HCT116 (cell line): ENCODE results near the gene C20orf144. TPM values are rescaled to one million over a fixed set of nuclear protein-coding genes. Genes with fewer than 3 reads are reported as not detected.

Experiments used
- ATAC-seq: fragments of 200-7000 bp; cut with Tn5 transposase; 2 replicates; pipeline ENCODE4 v1.9.1; 2020; ENCODE audit warnings: mild to moderate bottlenecking, moderate library complexity
- BruUV-seq: library from RNA; stranded (reverse); fragments of 400-500 nt; replicated peaks from 2 replicates; lab custom pipeline; 2021; lab: Mats Ljungman, UMichigan
- CTCF ChIA-PET: fragments of 300-600 bp; sonication (Branson Sonifier 250); formaldehyde crosslinking; loops from one replicate; lab custom pipeline; 2021; ENCODE audit warnings: antibody characterized with exemption; lab: Charles Lee
- POLR2A ChIA-PET: fragments of 300-600, 350-600 bp; sonication (Branson Sonifier 250); formaldehyde crosslinking; loops from one replicate; lab custom pipeline; 2021; ENCODE audit warnings: antibody characterized with exemption; lab: Charles Lee
- RAD21 ChIA-PET, 2 experiments: fragments of 300-600 bp; sonication (Branson Sonifier 250); formaldehyde crosslinking; loops; one replicate each; lab custom pipeline; 2023; ENCODE audit warnings: low total read pairs in 2 of 2; ENCODE audit not compliant: uncharacterized antibody in 2 of 2, unreplicated experiment in 2 of 2, low non-redundant PET in 1 of 2; lab: Charles Lee
- DNase-seq: peaks from one replicate; pipeline ENCODE4 v3.0.0-alpha.2; 2010; ENCODE audit warnings: low read depth, low spot score
- H2AFZ ChIP-seq: fragments of 200-600 bp; shearing (Covaris generic), sonication (generic); 2 replicates; pipeline ENCODE4 v1.6.1; 2017; ENCODE audit warnings: low read depth, mixed run types, mixed read lengths, antibody characterized with exemption, low read length; ENCODE audit not compliant: poor library complexity, severe bottlenecking
- H3K27ac ChIP-seq: 2 replicates; pipeline ENCODE4 v1.5.1; 2012; ENCODE audit warnings: low read depth, low read length
- H3K27me3 ChIP-seq: fragments of 200-600 bp; sonication (generic); 2 replicates; pipeline ENCODE4 v1.6.1; 2016; ENCODE audit warnings: mixed run types, low read length, mixed read lengths; ENCODE audit not compliant: insufficient read depth
- H3K36me3 ChIP-seq, 2 experiments: fragments of 200-500 bp in 1 of 2; fragments of 200-600 bp in 1 of 2; sonication (Bioruptor generic) in 1 of 2; sonication (generic) in 1 of 2; 2 replicates each; pipeline versions ENCODE4 v1.5.1 to v1.6.1; 2014 to 2016; ENCODE audit warnings: low read length in 2 of 2, inconsistent platforms in 1 of 2, mixed read lengths in 1 of 2, mixed run types in 1 of 2; ENCODE audit not compliant: insufficient read depth in 2 of 2, control insufficient read depth in 1 of 2
- H3K4me1 ChIP-seq, 2 experiments: fragments of 200-600 bp in 1 of 2; sonication (generic) in 1 of 2; 2 replicates each; pipeline versions ENCODE4 v1.5.1 to v1.6.1; 2012 to 2017; ENCODE audit warnings: low read length in 2 of 2, inconsistent platforms in 1 of 2, mild to moderate bottlenecking in 1 of 2, mixed read lengths in 1 of 2, mixed run types in 1 of 2, moderate library complexity in 1 of 2; ENCODE audit not compliant: insufficient read depth in 2 of 2, control insufficient read depth in 1 of 2
- H3K4me2 ChIP-seq: fragments of 200-600 bp; sonication (generic); 2 replicates; pipeline ENCODE4 v1.6.1; 2017; ENCODE audit warnings: mixed run types, low read length, mixed read lengths
- H3K4me3 ChIP-seq, 2 experiments: fragments of 200-600 bp in 1 of 2; sonication (generic) in 1 of 2; replicated peaks in 1 of 2; 2 replicates each; pipeline ENCODE4 v1.5.1; 2011 to 2016; ENCODE audit warnings: low read length in 2 of 2, control low read depth in 1 of 2, low read depth in 1 of 2, mild to moderate bottlenecking in 1 of 2, mixed read lengths in 1 of 2, mixed run types in 1 of 2
- H3K79me2 ChIP-seq: fragments of 200-600 bp; sonication (generic); 2 replicates; pipeline ENCODE4 v1.6.1; 2017; ENCODE audit warnings: mild to moderate bottlenecking, mixed run types, low read length, moderate library complexity, mixed read lengths; ENCODE audit not compliant: insufficient read depth
- H3K9ac ChIP-seq: fragments of 200-600 bp; sonication (generic); 2 replicates; pipeline ENCODE4 v1.6.1; 2016; ENCODE audit warnings: low read length, mixed read lengths
- H3K9me2 ChIP-seq: fragments of 200-600 bp; sonication (generic), shearing (Covaris generic); 2 replicates; pipeline ENCODE4 v1.6.1; 2017; ENCODE audit warnings: mixed run types, mild to moderate bottlenecking, moderate library complexity; ENCODE audit not compliant: insufficient read depth
- H3K9me3 ChIP-seq, 2 experiments: fragments of 200-500 bp in 1 of 2; fragments of 200-600 bp in 1 of 2; sonication (Bioruptor generic) in 1 of 2; sonication (generic) in 1 of 2; 2 replicates each; pipeline ENCODE4 v1.6.1; 2014 to 2017; ENCODE audit warnings: low read length in 2 of 2, mixed read lengths in 2 of 2, inconsistent platforms in 1 of 2, low read depth in 1 of 2, mild to moderate bottlenecking in 1 of 2, mixed run types in 1 of 2, moderate library complexity in 1 of 2; ENCODE audit not compliant: control insufficient read depth in 1 of 2, insufficient read depth in 1 of 2
- H4K20me1 ChIP-seq: fragments of 200-600 bp; sonication (generic), shearing (Covaris generic); 2 replicates; pipeline ENCODE4 v1.6.1; 2017; ENCODE audit warnings: mixed run types, mild to moderate bottlenecking, moderate library complexity; ENCODE audit not compliant: insufficient read depth
- CBX3 ChIP-seq: IDR thresholded peaks from 2 replicates; pipeline ENCODE4 v1.6.1; 2012; ENCODE audit warnings: low read depth
- CEBPB ChIP-seq: IDR thresholded peaks from 2 replicates; pipeline ENCODE4 v1.6.1; 2012; ENCODE audit warnings: low read depth
- EGR1 ChIP-seq: IDR thresholded peaks from 2 replicates; pipeline ENCODE4 v1.6.1; 2012; ENCODE audit warnings: low read depth
- ELF1 ChIP-seq: IDR thresholded peaks from 2 replicates; pipeline ENCODE4 v1.6.1; 2012; ENCODE audit warnings: low read depth, borderline replicate concordance
- EZH2phosphoT487 ChIP-seq: fragments of 200-600 bp; IDR thresholded peaks from 2 replicates; pipeline ENCODE4 v1.6.1; 2018; ENCODE audit warnings: antibody characterized with exemption, borderline replicate concordance
- JUND ChIP-seq: IDR thresholded peaks from 2 replicates; pipeline ENCODE4 v1.6.1; 2012
- POLR2A ChIP-seq: IDR thresholded peaks from 2 replicates; pipeline ENCODE4 v1.7.0; 2011; ENCODE audit warnings: borderline replicate concordance; ENCODE audit not compliant: insufficient read depth, insufficient read length; ENCODE audit errors: extremely low read depth
- POLR2AphosphoS5 ChIP-seq: IDR thresholded peaks from 2 replicates; pipeline ENCODE4 v1.6.1; 2011; ENCODE audit warnings: mild to moderate bottlenecking, low read depth, low read length, moderate library complexity
- SIN3A ChIP-seq: IDR thresholded peaks from 2 replicates; pipeline ENCODE4 v1.6.1; 2012; ENCODE audit warnings: low read depth
- SP1 ChIP-seq: IDR thresholded peaks from 2 replicates; pipeline ENCODE4 v1.6.1; 2012; ENCODE audit warnings: low read depth
- TCF7L2 ChIP-seq: IDR thresholded peaks from 2 replicates; pipeline ENCODE4 v1.7.0; 2011; ENCODE audit warnings: borderline replicate concordance, inconsistent platforms; ENCODE audit not compliant: insufficient read depth, insufficient read length; ENCODE audit errors: extremely low read depth
- YY1 ChIP-seq: IDR thresholded peaks from 2 replicates; pipeline ENCODE4 v1.6.1; 2011; ENCODE audit warnings: low read length, low read depth, moderate library complexity, mild to moderate bottlenecking; ENCODE audit not compliant: insufficient replicate concordance; ENCODE audit errors: extremely low read depth
- ZNF274 ChIP-seq: fragments of 200-500 bp; sonication (Bioruptor generic); IDR thresholded peaks from 2 replicates; pipeline ENCODE4 v1.6.1; 2014; ENCODE audit warnings: mild to moderate bottlenecking, low read depth, low read length, inconsistent platforms
- intact Hi-C: fragments of 100-400 bp; cut with micrococcal nuclease; formaldehyde crosslinking; loops from 2 replicates; pipeline ENCODE4 v1.10.0; 2022
- total RNA-seq: library from RNA; stranded (reverse); gene quantifications from one replicate; pipeline ENCODE4 v1.2.1, GENCODE V29; 2021; ENCODE audit not compliant: unreplicated experiment
- TF ChIP-seq, protein P1 (sequence below): IDR thresholded peaks from 2 replicates; pipeline ENCODE4 v1.6.1; 2012
- TF ChIP-seq, protein P2 (sequence below): IDR thresholded peaks from 2 replicates; pipeline ENCODE4 v1.6.1; 2012; ENCODE audit warnings: low read depth
- TF ChIP-seq, protein P3 (sequence below), 3 experiments: fragments of 200-600 bp in 1 of 3; sonication (generic) in 1 of 3; IDR thresholded peaks in 2 of 3; conservative IDR thresholded peaks in 1 of 3; 2 replicates each; pipeline ENCODE4 v1.5.1; 2012 to 2017; ENCODE audit warnings: low read depth in 2 of 3, low read length in 2 of 3, antibody characterized with exemption in 1 of 3, borderline replicate concordance in 1 of 3, control low read depth in 1 of 3, mild to moderate bottlenecking in 1 of 3, mixed read lengths in 1 of 3, mixed run types in 1 of 3, moderate library complexity in 1 of 3; ENCODE audit not compliant: insufficient read depth in 1 of 3

Gene C20orf144
- total RNA-seq, 1 experiment from 2014 or later, result 0.37 TPM

DNA sequence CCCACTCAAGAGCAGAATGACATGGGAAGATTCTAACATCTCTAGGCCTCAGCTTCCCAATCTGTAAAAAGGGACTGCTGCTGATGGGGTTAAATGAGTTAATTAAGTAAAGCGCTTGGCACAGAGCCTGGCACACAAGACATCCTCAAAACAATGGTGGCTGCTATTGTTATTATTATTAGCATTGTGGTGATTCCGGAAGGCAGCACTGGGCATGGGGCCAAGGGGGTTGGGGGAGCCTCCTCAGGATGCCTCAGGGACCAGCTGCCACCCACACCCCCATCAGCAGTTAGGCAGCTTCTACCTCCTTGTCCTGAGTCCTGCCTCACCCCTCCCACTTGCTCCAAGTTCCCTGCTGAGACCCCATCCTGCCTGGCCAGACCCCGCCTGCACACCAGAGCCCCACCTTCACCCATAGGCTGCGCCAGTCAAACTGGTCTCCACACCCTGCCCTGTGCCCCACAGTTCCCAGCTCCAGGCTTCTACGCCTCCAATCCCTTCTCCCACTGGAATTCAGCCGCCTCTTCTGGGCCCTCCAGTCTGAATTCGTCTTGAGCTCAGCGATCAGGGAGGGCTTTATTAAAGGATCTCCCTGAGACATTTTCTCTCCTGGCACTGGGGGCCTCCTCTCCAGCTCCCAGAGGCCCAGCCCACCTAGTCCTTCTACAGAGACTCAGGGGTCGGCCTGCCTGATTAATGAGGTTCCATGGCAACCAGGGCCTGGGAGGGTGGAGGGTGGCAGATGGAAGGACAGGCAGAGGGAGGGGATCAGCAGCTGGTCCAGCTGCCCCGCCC, 22.6 kb downstream of the C20orf144 start:
- CTCF ChIA-PET, result no interaction called here
- peaks cover 32% of the 10 kb centered on the region for H3K79me2 ChIP-seq
- RAD21 ChIA-PET, result no interaction called here
- H3K4me3 ChIP-seq, result peak overlapping the region; percentile 82 to 83
- H2AFZ ChIP-seq, result no peak overlapping the region
- H3K9me3 ChIP-seq, result no peaks in the 10 kb centered on the region
- TF ChIP-seq, protein P1, sequence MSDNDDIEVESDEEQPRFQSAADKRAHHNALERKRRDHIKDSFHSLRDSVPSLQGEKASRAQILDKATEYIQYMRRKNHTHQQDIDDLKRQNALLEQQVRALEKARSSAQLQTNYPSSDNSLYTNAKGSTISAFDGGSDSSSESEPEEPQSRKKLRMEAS, result no peak
- TF ChIP-seq, protein P2, sequence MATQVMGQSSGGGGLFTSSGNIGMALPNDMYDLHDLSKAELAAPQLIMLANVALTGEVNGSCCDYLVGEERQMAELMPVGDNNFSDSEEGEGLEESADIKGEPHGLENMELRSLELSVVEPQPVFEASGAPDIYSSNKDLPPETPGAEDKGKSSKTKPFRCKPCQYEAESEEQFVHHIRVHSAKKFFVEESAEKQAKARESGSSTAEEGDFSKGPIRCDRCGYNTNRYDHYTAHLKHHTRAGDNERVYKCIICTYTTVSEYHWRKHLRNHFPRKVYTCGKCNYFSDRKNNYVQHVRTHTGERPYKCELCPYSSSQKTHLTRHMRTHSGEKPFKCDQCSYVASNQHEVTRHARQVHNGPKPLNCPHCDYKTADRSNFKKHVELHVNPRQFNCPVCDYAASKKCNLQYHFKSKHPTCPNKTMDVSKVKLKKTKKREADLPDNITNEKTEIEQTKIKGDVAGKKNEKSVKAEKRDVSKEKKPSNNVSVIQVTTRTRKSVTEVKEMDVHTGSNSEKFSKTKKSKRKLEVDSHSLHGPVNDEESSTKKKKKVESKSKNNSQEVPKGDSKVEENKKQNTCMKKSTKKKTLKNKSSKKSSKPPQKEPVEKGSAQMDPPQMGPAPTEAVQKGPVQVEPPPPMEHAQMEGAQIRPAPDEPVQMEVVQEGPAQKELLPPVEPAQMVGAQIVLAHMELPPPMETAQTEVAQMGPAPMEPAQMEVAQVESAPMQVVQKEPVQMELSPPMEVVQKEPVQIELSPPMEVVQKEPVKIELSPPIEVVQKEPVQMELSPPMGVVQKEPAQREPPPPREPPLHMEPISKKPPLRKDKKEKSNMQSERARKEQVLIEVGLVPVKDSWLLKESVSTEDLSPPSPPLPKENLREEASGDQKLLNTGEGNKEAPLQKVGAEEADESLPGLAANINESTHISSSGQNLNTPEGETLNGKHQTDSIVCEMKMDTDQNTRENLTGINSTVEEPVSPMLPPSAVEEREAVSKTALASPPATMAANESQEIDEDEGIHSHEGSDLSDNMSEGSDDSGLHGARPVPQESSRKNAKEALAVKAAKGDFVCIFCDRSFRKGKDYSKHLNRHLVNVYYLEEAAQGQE, result no peak
- TF ChIP-seq, protein P3, sequence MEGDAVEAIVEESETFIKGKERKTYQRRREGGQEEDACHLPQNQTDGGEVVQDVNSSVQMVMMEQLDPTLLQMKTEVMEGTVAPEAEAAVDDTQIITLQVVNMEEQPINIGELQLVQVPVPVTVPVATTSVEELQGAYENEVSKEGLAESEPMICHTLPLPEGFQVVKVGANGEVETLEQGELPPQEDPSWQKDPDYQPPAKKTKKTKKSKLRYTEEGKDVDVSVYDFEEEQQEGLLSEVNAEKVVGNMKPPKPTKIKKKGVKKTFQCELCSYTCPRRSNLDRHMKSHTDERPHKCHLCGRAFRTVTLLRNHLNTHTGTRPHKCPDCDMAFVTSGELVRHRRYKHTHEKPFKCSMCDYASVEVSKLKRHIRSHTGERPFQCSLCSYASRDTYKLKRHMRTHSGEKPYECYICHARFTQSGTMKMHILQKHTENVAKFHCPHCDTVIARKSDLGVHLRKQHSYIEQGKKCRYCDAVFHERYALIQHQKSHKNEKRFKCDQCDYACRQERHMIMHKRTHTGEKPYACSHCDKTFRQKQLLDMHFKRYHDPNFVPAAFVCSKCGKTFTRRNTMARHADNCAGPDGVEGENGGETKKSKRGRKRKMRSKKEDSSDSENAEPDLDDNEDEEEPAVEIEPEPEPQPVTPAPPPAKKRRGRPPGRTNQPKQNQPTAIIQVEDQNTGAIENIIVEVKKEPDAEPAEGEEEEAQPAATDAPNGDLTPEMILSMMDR (IDR thresholded peaks at IDR 0.05 in 2 of 3, conservative IDR thresholded peaks at IDR 0.05 in 1 of 3; ENCODE audit: borderline replicate concordance in 1 of 3, insufficient read depth in 1 of 3, low read depth in 2 of 3, low read length in 2 of 3), result no peak
- TF ChIP-seq POLR2A, result no peak
- TF ChIP-seq CEBPB, result no peak
- no peak for TF ChIP-seq POLR2AphosphoS5
- no peak for TF ChIP-seq SP1
- TF ChIP-seq EGR1, result no peak
- TF ChIP-seq ZNF274, result no peak
- no peak for TF ChIP-seq EZH2phosphoT487
- no peak for TF ChIP-seq SIN3A
- no peak for TF ChIP-seq TCF7L2
- TF ChIP-seq YY1, result no peak
- no peak for TF ChIP-seq CBX3
- TF ChIP-seq ELF1, result no peak
- TF ChIP-seq JUND, result no peak
- H3K36me3 ChIP-seq, result no peaks in the 10 kb centered on the region
- POLR2A ChIA-PET, result interaction anchor here (1.1 kb wide), 1 partner anchor 20 kb away, joined by 3 read pairs; no protein-coding TSS in a partner anchor
- peak overlapping the region; percentile 97 for H3K4me2 ChIP-seq
- BruUV-seq, result TSS peak; percentile 57
- H3K27ac ChIP-seq, result peak overlapping the region; percentile 83
- H3K27me3 ChIP-seq, result no peaks in the 10 kb centered on the region
- H3K9ac ChIP-seq, result peak overlapping the region; percentile 90
- no peaks in the 10 kb centered on the region for H4K20me1 ChIP-seq
- ATAC-seq (no peak), DNase-seq (no peak)
- intact Hi-C loops, result no loop called here
- peaks cover 11 to 30% of the 10 kb centered on the region in 2 experiments for H3K4me1 ChIP-seq
- H3K9me2 ChIP-seq, result no peaks in the 10 kb centered on the region
